Heart left ventricle (tissue), 13 donors: ENCODE data around the gene STX8.

Experiments
- POLR2A ChIP-seq, 2 donors: fragments of 450-650 bp; IDR thresholded peaks; one replicate each; pipeline ENCODE4 v1.6.1; 2017; ENCODE audit warnings: antibody characterized with exemption in 2 of 2, mild to moderate bottlenecking in 2 of 2, moderate library complexity in 2 of 2
- TF ChIP-seq, protein P1 (sequence below), 12 donors: fragments of 200-600 bp; sonication (generic) in 4 of 12; IDR thresholded peaks; one replicate each; pipeline versions ENCODE4 v1.5.0 to v1.8.0; 2018 to 2022; ENCODE audit warnings: antibody characterized with exemption in 12 of 12, mild to moderate bottlenecking in 5 of 12
- donor health status: ischemic (EF 13 %, LVEDD 7.1; RV severe dilation, severe dysfunction).
- donor health status: DM: no; HTN: yes; CAD: no.
- donor health status: DM: no; HTN: no; CAD: no.
- donor health status: ischemic (EF 25% LVEDD 6.9; RV normal size, moderate dysfunction).
- donor health status: ischemic (EF 25% LVEDD 5.7; RV mildly dilated, moderate dysfunction).
- donor health status: ischemic (EF 35%, LVEDD 5.7; RV mildly dilated, moderate dysfunction).
- donor health status: nonischemic (EF 11% LVEDD 7.7; RV severe dilation, severe dysfunction).
- donor health status: DM: yes; HTN: yes; CAD: no.
- donor health status: PGD.
- donor health status: ischemic (EF 29% LVEDD 5.4; RV normal size, mild dysfunction).
- donor health status: nonischemic (EF 23%, LVEDD 6.1; RV moderate dilation, normal function).

DNA sequence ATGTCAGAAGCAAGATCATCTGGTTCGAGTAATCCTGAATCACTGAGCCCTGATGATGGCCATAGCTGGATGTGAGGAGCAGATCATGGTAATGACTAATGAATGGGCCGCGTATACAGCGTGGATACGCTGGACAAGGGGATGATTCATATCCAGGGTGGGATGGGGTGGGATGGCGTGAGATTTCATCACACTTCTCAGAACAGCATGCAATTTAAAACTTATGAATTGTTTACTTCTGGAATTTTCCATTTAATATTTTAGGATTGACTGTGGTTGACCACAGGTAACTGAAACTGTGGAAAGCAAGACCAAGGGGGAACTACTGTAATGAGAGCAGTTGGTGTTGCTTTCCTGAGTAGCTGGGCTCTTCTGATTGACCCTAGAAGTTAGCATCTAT, 225.5 kb downstream of the STX8 start:
- TF ChIP-seq, protein P1, sequence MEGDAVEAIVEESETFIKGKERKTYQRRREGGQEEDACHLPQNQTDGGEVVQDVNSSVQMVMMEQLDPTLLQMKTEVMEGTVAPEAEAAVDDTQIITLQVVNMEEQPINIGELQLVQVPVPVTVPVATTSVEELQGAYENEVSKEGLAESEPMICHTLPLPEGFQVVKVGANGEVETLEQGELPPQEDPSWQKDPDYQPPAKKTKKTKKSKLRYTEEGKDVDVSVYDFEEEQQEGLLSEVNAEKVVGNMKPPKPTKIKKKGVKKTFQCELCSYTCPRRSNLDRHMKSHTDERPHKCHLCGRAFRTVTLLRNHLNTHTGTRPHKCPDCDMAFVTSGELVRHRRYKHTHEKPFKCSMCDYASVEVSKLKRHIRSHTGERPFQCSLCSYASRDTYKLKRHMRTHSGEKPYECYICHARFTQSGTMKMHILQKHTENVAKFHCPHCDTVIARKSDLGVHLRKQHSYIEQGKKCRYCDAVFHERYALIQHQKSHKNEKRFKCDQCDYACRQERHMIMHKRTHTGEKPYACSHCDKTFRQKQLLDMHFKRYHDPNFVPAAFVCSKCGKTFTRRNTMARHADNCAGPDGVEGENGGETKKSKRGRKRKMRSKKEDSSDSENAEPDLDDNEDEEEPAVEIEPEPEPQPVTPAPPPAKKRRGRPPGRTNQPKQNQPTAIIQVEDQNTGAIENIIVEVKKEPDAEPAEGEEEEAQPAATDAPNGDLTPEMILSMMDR (IDR thresholded peaks at IDR 0.05) = no peak
- TF ChIP-seq POLR2A (IDR thresholded peaks at IDR 0.05) = no peak
